Fibroblast of mammary gland (primary cell): ENCODE measurements around the gene SPEM2.
A peak's percentile ranks its signal among the peaks of the same experiment; 100 is the strongest.

Source experiments
- DNase-seq: peaks from one replicate; pipeline ENCODE4 v3.0.0-alpha.2; 2010; ENCODE audit warnings: low read depth
- H3K4me3 ChIP-seq: 2 replicates; pipeline ENCODE4 v1.5.1; 2011; ENCODE audit warnings: low read depth, mild to moderate bottlenecking, low read length, moderate library complexity; ENCODE audit not compliant: control insufficient read depth
- CTCF ChIP-seq: conservative IDR thresholded peaks from 2 replicates; pipeline ENCODE4 v1.5.1; 2011; ENCODE audit warnings: low read depth, low read length, inconsistent platforms; ENCODE audit not compliant: control insufficient read depth, insufficient read depth

SPEM2 gene

GRCh38 chr17:7383742-7384488, 41.5 kb upstream of the SPEM2 start:
- no peak for TF ChIP-seq CTCF
- DNase-seq: no peak
- H3K4me3 ChIP-seq: peak overlapping the region; percentile 22

DNA sequence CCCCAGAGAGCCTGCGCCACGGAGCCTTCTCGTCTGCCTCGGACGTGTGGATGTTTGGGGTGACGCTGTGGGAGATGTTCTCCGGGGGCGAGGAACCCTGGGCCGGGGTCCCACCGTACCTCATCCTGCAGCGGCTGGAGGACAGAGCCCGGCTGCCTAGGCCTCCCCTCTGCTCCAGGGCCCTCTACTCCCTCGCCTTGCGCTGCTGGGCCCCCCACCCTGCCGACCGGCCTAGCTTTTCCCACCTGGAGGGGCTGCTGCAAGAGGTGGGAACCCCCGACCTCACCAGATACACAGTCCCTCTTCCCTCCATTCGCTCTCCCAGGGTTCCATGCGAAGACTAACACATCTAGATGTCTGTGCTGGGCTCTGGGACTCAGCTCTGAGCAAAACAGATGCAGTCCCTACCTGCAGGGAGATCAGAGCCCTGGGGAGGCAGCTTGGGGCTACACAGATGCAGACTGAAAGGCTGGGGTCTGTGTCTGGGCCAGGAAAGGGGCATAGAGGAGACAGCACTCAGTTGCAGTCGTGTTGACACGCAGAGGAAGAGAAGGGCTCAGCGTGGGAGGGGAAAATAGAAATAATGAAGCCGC, 40.8 kb upstream of the SPEM2 start:
- peak overlapping the region; percentile 22 for H3K4me3 ChIP-seq
- DNase-seq: no peak
- no peak for TF ChIP-seq CTCF

- no peak for DNase-seq
- no peak overlapping the region for H3K4me3 ChIP-seq
- no peak for TF ChIP-seq CTCF
Measured at GRCh38 chr17:7388856-7389255, 36.6 kb upstream of the SPEM2 start.

GRCh38 chr17:7389924-7390910, 35.2 kb upstream of the SPEM2 start:
- H3K4me3 ChIP-seq: no peak overlapping the region
- no peak for DNase-seq
- no peak for TF ChIP-seq CTCF

- H3K4me3 ChIP-seq: no peak overlapping the region
- DNase-seq: no peak
- TF ChIP-seq CTCF: no peak
Measured at GRCh38 chr17:7391307-7391706, 34.1 kb upstream of the SPEM2 start.

- H3K4me3 ChIP-seq: peak overlapping the region; percentile 82
- no peak for DNase-seq
- no peak for TF ChIP-seq CTCF
Measured at GRCh38 chr17:7392696-7393612, 32.5 kb upstream of the SPEM2 start.
